Mammary epithelial cell (primary cell): ENCODE results near the gene APOL1.

Experiments
- CTCF ChIP-seq, 2 donors: IDR thresholded peaks in 1 of 2; conservative IDR thresholded peaks in 1 of 2; 2 replicates each; pipeline ENCODE4 v1.5.1; 2011 to 2012; ENCODE audit warnings: inconsistent platforms in 2 of 2, low read length in 2 of 2, mild to moderate bottlenecking in 2 of 2, control low read depth in 1 of 2, low read depth in 1 of 2; ENCODE audit not compliant: insufficient read depth in 1 of 2; ENCODE audit errors: extremely low read depth in 1 of 2
- EZH2 ChIP-seq: IDR thresholded peaks from 2 replicates; pipeline ENCODE4 v1.6.1; 2012; ENCODE audit warnings: low read length, inconsistent platforms, borderline replicate concordance

GRCh38 chr22:36285545-36285944, 32.6 kb downstream of the APOL1 start:
- TF ChIP-seq CTCF (conservative IDR thresholded peaks at IDR 0.05 in 1 of 2, IDR thresholded peaks at IDR 0.05 in 1 of 2; ENCODE audit: extremely low read depth in 1 of 2, insufficient read depth in 1 of 2, low read depth in 1 of 2, low read length in 2 of 2) (no peak), EZH2 (no peak)
